ENCODE results near the gene IFT20.

The IFT20 gene

GRCh38 chr17:28334666-28335200 is 539 bp downstream of the IFT20 start:
- DNase-seq = peak; percentile 44

DNA sequence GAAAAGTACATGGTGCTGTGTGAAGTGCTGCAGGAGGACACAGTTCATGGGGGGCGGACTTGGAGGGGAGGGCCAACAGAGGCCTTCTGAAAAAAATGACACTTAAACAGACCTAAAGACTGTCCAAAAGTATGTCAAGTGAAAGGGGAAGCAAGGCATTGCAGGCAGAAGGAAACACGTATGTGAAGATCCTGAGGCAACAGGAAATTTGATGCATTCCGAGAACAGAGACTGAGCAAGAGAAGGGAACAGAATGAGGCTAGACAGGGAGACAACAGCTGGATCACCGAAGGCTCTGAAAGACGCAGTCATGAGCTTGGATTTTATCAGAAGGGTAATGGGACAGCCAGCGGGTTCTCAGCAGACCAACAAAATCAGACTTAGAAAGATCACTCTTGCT is 1.1 kb downstream of the IFT20 start:
- DNase-seq = no peak

DNA sequence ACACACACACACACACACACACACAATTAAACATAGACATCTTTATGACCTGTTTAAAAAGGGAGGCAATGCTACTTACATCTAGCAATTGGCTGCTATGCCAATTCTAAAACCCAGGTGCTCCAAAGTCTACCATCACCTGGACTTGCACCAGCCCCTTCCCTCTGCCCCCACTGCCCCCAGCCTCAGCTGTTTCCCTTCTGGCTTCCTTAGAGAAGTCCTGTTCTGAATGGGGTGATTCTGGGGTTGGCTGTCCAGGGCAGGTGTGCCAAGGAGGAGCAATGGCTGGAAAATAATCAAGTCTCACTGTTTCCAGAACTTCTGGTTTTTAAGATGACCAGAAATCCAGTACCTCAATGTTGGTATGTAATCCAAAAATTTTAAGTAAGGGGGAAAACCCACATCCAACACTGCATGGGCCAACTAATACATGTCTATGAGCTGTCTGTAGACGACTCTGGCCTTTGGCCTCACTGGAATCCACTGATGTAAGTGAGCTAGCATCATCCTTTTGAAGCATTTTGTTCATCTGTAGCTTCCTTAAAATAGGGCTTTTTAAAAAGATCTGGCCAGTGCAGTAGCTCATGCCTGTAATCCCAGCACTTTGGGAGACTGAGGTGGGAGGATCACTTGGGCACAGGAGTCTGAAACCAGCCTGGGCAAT is 2.1 kb downstream of the IFT20 start:
- no peak for DNase-seq

GRCh38 chr17:28331891-28332420 is 3.3 kb downstream of the IFT20 start:
- DNase-seq = no peak

- no peak for DNase-seq
Observed at GRCh38 chr17:28330671-28331070, 4.6 kb downstream of the IFT20 start.

DNA sequence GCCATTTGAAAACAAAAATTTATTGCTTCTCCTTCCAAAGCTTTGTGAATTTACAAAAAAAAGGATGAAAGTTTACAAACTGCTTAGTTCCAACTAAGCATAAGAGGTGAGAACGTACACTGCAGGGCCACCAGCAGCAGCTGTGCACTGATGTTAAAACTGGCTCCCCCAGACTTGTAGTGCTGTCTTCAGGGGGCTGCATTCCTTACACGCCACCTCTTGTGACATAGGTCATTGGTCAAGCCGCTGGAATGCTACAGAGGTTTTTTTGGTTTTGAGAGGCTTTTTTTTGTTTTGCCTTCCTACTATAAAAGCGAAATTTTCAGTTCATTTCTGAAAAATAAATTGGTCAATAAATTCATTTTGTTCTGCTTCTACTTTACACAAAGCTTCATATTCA is 6.9 kb downstream of the IFT20 start:
- no peak for DNase-seq

DNA sequence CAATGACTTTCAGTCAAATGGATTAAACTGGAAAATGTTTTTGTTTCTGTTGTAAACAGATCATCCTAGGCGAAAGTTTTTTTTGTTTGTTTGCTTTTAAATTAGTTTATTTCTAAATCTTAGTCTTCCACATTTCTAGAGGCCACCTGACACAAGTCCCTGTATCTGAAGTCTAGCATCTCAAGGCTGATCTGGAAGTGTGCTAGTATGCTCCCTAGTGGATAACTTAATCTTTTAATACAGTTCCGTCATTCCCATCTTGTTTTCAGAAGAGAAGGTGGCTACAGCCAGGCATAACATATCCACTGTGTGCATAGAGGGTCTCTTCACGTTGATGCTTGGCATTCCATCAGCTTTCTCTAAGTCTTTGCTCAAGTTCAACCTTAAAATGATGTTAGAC is 7.6 kb downstream of the IFT20 start:
- no peak for DNase-seq

DNA sequence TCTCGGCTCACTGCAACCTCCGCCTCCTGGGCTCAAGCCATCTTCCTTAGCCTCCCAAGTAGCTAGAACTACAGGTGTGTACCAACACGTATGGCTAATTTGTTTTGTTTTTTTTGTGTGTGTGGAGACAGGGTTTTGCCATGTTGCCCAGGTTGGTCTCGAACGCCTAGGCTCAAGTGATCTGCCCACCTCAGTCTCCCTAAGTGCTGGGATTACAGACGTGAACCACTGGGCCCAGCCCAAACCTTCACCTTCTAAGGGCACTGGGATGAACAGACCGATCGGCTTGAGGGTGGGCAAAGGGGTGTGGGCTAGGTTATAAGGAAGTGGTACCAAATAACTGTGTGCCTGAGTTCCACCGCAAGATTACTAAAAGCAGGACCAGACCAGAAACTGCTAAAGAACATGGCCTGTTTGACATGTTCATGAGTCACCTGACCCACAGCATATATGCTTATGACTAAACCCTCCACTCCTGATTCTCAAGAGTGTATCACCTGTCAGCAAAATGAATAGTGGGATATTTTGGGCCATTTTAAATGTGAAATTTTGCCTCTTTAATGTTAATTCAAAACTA is 8.2 kb downstream of the IFT20 start:
- no peak for DNase-seq

DNA sequence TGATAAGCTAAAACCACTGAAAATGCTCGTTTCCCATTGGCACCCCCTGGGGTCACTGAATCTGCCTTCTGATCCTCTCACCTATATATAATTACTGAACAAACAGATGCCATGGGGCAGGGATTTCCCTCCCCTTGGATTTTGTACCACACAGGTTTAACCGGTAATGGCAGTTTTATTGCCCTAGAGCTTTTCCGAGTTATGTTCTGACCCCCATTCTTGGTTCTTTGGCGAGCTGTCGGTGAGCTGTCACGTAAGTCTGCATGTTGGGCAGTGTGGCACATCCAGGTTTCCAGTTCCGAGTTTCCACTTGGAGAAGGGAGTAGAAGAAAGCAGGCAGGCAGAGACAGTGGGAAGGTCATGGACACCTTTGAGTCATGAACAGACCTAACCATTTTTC is 9.2 kb downstream of the IFT20 start:
- no peak for DNase-seq

DNA sequence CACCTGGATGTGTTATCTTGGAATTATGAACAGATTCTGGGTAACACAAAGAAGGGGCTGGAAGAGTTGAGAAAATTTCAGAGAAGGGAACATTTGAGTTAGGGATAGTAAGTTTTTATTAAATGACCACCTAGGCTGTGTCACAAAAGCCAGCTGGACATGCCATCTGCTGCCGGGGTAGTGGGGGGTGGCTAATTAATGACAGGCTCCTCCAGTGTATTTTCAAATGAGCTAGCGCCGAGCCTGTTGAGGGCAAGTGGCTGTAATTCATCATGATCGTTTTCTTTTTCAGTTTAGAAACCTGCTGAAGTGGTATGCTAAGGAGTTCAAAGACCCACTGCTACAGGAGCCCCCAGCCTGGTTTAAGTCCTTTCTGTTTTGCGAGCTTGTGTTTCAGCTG is 10.1 kb downstream of the IFT20 start:
- no peak for DNase-seq

DNA sequence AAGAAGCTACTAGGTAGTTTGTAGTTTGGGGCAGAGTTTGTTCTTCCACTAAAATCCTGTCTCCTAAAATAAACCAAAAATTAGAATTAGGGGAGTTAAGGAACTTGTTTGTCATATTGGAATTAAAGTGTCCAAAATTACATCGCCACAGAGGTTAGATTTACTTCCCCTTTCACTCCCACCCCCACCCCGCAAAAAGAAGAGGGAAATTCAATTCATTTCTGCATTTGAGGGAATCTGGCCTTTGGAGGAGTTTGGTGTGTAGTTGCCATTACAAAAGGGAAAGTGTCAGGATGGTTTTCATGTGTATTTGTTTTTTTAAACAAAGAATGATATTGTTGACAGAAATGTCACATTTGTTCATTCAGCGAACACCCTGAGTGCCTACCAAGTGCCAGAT is 10.5 kb downstream of the IFT20 start:
- DNase-seq = no peak

GRCh38 chr17:28324267-28324745 is 11.0 kb downstream of the IFT20 start:
- no peak for DNase-seq

DNA sequence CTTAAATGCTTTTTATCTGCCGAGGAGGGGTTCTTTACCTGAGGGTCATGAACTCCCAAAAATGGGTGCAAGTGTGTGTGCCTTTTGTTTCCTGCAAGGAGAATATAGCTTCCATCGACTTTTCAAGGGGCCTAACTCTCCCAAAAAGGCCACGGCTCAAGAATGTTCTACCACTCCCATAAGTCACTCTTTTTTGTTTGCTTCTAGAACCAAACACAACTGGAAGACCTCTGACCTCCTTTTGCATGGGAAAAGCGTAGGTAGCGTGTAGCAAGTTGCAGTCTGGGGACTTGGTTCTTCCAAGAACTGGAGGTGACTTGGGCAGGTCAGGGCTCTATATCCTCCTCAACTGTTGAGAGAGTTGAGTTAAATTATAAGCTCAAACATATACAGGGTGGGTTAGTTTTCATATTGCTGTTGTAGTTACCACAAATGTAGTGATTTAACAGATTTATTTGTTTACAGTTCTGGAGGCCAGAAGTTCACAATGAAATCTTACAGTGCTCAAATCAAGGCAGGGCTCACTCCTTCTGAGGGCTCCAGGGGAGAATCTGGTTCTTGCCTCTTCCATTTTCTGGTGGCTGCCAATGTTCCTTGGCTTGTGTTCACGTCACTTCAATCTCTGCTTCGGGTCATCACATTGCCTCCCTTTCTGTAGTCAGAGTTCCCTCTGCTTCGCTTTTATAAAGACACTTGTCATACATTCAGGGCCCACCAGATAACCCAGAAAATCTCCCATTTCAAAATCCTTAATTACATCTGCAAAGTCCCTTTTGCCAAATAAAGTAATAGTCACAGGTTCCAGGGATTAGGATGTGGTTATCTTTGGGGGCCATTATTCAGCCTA is 14.8 kb downstream of the IFT20 start:
- DNase-seq = no peak

- DNase-seq = no peak
Observed at GRCh38 chr17:28319598-28319935, 15.7 kb downstream of the IFT20 start.

GRCh38 chr17:28318759-28319597 is 16.3 kb downstream of the IFT20 start, which contains the start of gene TMEM97:
TMEM97 (plus strand) TSS chr17:28319200; CDS start chr17:28319240, 40 bp downstream.
- peak; percentile 99 for DNase-seq

DNA sequence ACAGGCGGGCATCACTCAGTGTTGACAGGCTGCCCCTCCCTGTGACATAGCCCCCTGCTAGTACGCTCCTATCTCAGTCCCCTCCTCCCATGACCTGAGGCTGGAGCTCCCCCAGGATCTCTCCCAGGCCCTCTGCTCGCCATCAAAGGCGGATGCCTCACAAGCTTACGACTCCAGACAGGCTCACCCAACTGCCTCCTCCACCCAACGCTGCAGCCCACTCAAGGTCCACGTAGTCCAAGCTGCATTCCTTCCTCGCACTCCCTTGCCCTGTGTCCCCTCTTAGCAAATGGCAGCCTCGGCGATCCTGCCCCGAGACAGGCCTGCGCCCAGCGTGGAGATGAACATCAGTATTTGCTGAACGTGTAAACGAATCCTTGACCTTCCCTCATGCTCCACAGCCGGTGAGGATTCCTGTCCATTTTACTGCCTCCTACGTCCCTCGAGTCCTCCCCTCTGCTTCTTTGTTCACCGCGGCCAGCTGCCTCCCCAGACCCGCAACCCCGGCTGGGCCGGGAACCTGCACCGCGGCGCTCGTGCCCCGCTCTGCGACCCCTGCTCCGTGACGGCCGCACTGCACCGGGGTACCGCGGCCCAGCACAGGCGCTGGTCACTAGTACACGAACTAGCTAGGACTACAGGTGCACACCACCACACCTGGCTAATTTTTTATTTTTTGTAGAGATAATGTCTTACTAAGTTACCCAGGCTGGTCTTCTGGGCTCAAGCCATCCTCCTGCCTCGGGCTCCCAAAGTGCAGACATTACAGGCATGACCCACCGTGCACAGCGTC is 17.1 kb downstream of the IFT20 start:
- peak; percentile 38 for DNase-seq

DNA sequence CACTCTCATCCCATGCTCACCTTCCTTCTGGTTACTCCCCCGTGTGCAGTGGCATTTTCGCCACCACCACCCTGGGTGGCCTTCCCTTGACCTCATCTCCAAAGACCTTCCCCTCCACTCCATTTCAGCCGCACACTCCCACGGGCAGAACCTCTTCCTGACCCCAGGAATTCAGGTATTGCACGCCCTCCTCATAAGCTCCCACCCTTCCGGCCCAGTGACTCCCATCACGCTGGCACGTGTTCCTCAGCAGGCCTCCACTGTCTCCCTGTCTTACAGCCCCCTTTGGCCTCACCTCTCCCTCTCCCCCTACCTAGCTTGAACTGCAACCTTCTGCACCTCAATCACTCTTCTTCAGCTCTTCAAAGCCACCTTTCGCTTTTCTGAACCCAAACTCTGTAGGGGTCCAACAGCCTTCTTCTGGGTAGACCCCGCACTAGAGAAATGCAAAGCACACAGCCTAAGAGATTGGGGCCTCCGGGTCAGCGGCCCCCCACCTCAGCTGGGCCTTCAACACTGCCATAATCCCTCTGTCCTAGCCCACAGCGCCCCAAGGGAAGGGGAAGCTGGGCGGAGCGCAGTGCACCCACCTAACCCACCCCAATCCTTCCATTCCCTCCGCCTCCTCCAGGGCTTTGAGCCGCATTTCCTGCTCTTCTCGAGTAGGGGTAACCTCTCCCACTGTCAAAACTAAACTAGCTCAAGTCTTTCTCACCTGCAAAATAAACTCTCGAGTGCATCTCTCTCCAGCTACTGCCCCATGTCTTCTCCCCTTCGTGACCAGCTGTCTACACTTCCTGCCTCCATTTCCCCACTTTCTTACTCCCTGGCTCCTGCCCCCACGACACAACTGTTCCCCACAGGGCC is 17.9 kb downstream of the IFT20 start:
- no peak for DNase-seq

DNA sequence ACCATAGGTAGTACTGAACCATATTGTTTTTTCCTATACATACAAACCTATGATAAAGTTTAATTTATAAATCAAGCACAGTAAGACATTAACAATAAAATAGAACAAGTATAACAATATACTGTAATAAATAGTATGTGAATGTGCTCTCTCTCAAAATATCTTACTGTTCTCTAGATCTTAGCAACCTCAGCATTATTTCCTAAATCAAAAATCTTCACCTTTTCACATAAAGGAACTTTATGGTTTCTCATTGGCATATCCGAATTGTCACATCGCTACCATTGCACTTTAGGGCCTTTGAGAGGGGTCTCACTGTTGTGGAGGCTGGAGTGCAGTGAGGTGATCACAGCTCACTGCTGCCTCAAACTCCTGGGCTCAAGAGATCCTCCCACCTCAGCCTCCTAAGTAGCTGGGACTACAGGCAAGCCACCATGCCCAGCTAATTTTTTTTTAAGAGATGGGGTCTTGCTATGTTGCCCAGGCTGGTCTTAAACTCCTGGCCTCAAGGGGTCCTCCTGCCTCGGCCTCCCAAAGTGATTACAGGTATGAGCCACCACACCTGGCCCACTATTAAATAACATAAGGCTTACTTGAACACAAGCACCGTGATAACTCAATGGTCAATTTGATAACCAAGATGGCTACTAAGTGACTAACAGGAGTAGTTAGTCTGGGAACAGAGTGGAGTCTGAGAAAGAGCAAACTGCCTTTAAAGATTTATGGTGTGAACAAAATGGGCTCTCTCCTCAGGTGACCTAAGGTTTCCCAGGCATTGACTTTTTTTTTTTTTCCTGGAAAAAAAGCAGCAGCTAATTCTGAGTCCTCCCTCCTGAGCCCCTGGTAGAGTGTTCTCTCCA is 19.2 kb downstream of the IFT20 start:
- DNase-seq = no peak

DNA sequence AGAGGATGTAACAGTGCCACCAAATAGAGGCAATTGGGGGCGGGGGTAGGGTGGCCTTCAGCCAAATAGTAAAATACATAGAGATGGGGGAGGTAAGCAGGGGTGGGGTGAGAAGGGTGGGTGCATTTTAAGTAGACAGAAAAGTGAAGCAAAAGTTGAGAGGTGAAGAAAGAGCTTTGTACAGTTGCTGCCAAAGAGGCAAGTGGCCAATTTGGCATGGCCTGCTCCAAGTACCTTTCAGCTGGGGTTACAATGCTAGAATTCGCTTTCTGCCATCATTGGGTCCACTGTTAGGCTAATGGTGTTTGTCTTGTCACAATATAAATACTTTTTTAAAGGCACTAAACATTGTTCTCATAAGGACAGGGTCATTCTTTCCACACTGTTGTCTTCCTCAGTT is 21.4 kb downstream of the IFT20 start:
- DNase-seq = no peak

DNA sequence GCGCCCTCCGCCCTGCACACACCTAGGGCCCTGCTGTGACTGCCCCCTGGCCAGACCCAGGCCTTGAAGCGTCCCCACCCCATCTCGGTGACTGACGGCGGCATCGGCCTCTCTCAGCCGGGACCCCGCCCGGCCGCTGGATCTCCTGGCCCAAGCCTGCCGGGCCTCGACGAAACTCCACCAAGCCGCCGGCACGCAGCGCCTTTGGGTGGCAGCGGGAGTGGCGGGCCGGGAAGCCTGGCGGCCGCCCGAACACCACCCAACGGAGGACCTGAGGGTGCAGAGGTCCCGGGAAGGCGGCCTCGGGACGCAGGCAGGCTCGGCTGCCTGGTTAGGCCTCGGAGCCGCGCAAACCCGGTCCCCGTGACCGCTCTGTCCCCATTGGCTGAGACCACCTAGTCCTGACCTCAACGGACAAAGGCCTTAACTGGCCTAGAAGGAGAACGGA is 28.3 kb downstream of the IFT20 start:
- no peak for DNase-seq
